WI38 (cell line): ENCODE measurements around the gene RNF38.

ENCODE experiments used
- H3K4me3 ChIP-seq: 2 replicates; pipeline ENCODE4 v1.5.1; 2011; ENCODE audit warnings: low read depth, mild to moderate bottlenecking, control low read depth, low read length
- TF ChIP-seq, protein P1 (sequence below): IDR thresholded peaks from 2 replicates; pipeline ENCODE4 v1.5.1; 2012; ENCODE audit warnings: low read depth, mild to moderate bottlenecking, control low read depth, low read length

RNF38 gene

GRCh38 chr9:36341936-36342577, 58.0 kb downstream of the RNF38 start:
- no peak overlapping the region for H3K4me3 ChIP-seq
- TF ChIP-seq, protein P1, sequence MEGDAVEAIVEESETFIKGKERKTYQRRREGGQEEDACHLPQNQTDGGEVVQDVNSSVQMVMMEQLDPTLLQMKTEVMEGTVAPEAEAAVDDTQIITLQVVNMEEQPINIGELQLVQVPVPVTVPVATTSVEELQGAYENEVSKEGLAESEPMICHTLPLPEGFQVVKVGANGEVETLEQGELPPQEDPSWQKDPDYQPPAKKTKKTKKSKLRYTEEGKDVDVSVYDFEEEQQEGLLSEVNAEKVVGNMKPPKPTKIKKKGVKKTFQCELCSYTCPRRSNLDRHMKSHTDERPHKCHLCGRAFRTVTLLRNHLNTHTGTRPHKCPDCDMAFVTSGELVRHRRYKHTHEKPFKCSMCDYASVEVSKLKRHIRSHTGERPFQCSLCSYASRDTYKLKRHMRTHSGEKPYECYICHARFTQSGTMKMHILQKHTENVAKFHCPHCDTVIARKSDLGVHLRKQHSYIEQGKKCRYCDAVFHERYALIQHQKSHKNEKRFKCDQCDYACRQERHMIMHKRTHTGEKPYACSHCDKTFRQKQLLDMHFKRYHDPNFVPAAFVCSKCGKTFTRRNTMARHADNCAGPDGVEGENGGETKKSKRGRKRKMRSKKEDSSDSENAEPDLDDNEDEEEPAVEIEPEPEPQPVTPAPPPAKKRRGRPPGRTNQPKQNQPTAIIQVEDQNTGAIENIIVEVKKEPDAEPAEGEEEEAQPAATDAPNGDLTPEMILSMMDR: no peak

DNA sequence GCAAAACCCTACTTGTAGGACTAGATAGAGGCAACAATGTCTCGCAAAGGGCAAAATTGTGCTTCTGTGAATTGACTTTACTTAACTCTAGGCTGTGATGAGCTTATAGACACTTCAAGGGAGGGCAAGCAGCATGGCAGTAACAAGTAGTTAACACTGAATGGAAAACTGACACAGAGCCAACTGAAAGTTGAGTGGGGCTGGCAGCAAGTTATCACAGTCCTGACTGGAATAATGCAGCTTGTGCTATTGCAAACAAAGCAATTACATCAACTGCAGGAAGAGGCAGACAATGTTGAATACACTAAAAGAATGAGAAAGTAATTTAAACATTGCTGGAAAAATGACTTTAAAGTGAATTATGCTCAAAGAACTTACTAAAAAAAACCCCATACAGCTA, 62.2 kb downstream of the RNF38 start:
- TF ChIP-seq, protein P1: no peak
- H3K4me3 ChIP-seq: no peak overlapping the region

DNA sequence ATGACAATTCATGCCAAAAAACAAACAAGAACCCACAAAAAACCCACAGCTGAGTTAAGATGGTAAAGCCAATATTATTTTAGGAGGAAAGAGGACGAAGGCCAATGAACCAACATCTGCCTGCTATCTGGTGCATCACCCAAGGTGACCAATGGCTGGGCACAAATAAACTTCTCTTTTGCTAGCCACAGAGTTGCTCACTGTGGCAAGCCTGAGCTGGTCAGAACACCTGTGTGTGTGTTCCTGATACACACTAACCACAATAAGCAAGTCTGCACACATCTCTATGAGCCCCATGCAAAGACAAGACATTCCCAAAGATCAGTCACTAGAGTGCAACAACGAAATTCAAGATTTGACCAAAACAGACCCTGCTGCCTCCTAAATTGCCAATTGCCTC, 63.1 kb downstream of the RNF38 start:
- TF ChIP-seq, protein P1: no peak

DNA sequence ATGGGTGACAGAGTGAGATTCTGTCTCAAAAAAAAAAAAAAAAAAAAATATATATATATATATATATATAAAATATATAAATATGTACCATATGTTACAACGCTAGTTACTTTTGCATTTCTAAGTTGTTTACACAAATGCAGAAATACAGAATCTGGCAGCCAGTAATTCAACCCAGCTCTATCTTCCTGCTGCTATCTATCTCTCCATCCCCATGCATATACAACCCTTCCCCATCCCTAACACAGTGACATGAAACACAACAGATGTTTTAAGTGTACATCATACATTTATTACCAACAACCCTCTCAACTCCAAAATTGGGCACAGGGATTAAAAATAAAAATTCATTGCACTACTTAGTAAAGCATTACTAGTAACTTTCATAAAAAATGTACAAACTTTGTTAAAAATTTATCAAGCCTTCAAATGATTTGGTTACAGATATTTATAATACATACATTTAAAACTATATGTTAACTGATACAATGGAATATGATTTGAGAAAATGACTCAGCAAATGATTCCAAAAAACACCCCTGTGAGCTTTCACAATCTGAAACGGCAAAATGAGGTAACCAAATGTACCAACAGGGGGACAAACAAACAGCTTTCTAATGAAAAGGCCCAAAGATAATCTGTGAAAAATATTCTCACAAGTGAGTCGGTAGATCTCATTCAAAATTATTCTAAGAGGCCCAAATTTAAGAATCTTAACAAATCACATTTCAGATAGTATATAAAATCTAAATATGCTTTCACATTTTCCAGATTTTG, 63.8 kb downstream of the RNF38 start:
- no peak overlapping the region for H3K4me3 ChIP-seq
- TF ChIP-seq, protein P1: no peak

More for the DNA sequence above, 63.1 kb downstream of the RNF38 start:
- H3K4me3 ChIP-seq: no peak overlapping the region

DNA sequence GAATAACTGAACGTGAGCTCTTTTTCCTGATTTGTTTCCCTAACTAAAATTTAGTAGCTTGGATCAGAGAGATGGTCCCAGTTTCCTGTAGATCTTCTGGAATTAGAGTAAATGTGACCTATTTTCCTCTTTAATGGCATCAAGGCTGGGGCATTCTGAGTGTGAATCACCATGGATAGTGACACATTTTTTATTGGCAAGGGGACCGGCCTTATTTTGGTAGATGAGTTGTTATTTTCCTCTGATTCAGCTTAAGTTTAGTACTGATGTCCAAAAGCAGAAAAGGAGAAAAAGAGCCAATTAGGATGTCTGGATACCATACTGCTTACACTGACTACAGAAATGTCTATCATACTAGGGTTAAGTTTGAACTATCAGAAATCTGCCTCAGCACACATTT, 68.1 kb downstream of the RNF38 start:
- TF ChIP-seq, protein P1: no peak
- no peak overlapping the region for H3K4me3 ChIP-seq

GRCh38 chr9:36328798-36329411, 71.2 kb downstream of the RNF38 start:
- no peak overlapping the region for H3K4me3 ChIP-seq
- TF ChIP-seq, protein P1: peak; percentile 34; the same call in 1 of the 2 replicates
